AG09309 (cell line): ENCODE results near the gene C18orf54.
"Not testable (repeated sequence)": the region's sequence is repeated elsewhere in the genome, so short reads cannot be mapped to it uniquely, and the experiment has no call there.

Source experiments
- DNase-seq: peaks from one replicate; pipeline ENCODE4 v3.0.0-alpha.2; 2010; ENCODE audit warnings: low read depth
- H3K4me3 ChIP-seq: 2 replicates; pipeline ENCODE4 v1.5.1; 2011; ENCODE audit warnings: mild to moderate bottlenecking, low read depth, low read length, moderate library complexity; ENCODE audit not compliant: control insufficient read depth
- TF ChIP-seq, protein P1 (sequence below): IDR thresholded peaks from 2 replicates; pipeline ENCODE4 v1.5.1; 2011; ENCODE audit warnings: mild to moderate bottlenecking, low read depth, low read length, inconsistent platforms; ENCODE audit not compliant: insufficient read depth, control insufficient read depth; ENCODE audit errors: missing control alignments

C18orf54 gene

DNA sequence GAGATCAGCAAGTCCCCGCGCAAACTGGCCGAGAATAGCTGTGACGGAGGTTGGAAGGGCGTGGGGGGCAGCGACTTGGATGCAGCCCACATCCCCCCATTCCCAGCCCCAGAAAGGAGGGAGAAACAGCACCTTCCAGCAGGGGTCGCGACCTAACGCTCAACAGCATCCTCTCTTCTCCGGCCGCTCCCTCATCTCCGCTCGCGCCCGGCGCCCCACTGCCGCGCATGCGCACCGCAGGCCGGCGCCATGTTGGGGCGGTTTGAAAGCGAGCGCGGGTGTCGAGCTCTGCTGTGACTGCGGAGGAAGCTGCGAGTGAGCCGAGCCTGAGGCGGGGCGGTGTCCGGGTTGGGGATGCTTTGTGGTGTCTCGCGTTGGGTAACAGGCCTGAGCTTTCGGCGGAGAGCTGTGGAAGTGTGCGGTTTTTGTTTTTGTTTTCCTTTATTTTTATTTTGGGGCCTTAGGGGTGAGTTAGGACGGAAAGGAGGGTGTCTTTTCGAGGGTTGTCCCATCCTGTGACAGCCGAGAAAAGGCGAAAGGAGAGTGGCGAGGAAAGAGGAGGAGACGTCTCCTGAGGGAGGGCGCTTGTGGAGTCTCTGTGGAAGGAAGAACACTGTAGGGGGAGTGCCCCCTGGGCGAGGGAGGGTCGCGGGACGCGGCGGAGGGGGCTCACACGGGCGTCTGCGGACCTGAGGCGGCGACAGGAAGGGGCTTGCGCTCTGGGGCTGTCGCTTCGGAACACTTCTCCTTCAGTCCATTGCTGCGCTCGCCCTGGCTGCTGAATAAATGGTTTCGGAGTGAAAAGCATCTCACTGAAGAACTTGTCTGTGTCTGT, at the start of gene C18orf54, which contains the start of gene STARD6:
C18orf54 (plus strand) TSS at position 247 of the 835 bp plus-strand sequence. CDS start 2,667 bp downstream, outside the sequence.
STARD6 (minus strand) TSS at position 199 of the 835 bp plus-strand sequence. CDS start 3,285 bp downstream, outside the sequence.
- DNase-seq, result peak; percentile 42
- TF ChIP-seq, protein P1, sequence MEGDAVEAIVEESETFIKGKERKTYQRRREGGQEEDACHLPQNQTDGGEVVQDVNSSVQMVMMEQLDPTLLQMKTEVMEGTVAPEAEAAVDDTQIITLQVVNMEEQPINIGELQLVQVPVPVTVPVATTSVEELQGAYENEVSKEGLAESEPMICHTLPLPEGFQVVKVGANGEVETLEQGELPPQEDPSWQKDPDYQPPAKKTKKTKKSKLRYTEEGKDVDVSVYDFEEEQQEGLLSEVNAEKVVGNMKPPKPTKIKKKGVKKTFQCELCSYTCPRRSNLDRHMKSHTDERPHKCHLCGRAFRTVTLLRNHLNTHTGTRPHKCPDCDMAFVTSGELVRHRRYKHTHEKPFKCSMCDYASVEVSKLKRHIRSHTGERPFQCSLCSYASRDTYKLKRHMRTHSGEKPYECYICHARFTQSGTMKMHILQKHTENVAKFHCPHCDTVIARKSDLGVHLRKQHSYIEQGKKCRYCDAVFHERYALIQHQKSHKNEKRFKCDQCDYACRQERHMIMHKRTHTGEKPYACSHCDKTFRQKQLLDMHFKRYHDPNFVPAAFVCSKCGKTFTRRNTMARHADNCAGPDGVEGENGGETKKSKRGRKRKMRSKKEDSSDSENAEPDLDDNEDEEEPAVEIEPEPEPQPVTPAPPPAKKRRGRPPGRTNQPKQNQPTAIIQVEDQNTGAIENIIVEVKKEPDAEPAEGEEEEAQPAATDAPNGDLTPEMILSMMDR, result peak; percentile 24
- peak within 1 kb of the TSS; percentile 87 for H3K4me3 ChIP-seq

DNA sequence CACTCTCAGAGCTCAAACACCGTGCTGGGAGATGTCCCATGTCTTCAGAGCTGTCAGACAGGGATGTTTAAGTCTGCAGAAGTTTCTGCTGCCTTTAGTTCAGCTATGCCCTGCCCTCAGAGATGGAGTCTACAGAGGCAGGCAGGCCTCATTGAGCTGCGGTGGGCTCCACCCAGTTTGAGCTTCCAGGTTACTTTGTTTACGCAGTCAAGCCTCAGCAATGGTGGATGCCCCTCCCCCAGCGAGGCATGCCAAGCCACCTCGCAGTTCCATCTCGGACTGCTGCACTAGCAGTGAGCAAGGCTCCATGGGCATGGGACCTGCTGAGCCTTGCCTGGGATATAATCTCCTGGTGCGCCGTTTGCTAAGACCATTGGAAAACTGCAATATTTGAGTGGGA, 48.1 kb upstream of the C18orf54 start:
- H3K4me3 ChIP-seq, DNase-seq: not testable (repeated sequence)

DNA sequence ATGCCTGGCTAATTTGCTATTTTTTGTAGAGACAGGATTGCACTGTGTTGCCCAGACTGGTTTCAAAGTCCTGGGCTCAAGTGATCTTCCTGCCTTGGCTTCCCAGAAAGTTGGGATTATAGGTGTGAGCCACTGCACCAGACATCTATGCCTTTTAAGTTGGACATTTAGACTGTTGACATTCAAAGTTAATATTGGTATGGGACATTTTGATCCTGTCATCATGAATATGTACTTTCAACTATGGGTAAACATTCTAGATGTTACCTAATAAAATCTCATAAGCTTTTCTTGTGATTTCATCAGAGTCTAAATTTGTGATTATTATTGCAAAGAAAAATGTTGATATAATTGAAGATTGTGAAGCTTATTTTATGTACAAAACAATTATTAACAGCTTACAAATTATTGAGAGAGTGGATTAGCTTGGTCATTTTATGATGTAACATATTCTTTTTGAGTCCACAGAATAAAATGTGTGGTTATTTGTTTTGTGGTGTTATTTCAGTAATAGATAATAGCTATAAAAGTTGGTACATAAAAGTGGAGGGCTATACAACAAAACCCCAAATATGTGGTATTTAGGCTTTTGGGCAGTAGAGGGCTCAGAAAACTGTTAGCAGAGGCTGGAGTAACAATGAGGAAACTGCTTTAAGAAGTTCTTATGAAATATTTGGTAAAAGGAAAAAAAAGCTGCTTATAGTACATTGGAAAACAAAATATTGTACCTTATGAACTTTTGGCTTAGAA, 41.5 kb upstream of the C18orf54 start:
- TF ChIP-seq, protein P1, result no peak
- no peak overlapping the region for H3K4me3 ChIP-seq
- no peak for DNase-seq

DNA sequence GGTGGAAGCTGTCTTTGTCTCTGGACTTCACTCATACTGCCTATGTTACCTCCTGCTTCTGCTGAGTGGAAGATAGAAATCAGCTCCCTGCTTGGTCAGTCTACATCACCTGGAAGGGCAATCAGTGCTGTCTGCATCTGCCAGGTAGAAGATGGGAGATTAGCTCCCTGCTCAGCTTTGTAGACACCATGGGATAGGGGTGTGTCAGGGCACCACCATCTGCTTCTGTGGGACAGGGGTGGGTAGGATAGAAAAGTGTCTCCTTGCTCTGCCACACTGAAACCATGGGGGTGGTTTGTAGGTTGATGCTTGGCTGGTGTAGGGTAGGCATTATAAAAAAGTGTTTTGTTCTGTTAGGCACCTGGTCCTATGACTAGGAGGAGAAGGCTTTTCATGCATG, 34.1 kb upstream of the C18orf54 start:
- DNase-seq, result no peak
- TF ChIP-seq, protein P1, result no peak
- no peak overlapping the region for H3K4me3 ChIP-seq

DNA sequence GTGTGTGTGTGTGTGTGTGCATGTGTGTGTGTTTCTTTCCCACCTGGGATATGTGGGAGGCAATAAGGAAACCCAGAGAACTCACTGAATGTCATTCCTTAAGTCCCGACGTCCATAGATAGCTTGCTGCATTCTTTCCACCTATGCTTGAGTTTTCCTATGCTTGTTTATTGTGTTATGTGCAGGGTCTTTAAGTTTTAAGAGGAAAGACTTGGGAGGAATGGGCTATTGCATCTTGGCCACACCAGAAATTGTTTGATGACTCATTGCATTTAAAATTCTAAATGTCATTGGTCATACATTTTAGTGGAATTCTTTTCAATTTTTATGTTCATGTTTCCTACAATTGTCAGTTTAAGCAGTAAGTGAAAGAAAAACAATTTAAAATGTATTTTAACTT, 33.7 kb upstream of the C18orf54 start:
- no peak overlapping the region for H3K4me3 ChIP-seq
- TF ChIP-seq, protein P1, result no peak
- no peak for DNase-seq

DNA sequence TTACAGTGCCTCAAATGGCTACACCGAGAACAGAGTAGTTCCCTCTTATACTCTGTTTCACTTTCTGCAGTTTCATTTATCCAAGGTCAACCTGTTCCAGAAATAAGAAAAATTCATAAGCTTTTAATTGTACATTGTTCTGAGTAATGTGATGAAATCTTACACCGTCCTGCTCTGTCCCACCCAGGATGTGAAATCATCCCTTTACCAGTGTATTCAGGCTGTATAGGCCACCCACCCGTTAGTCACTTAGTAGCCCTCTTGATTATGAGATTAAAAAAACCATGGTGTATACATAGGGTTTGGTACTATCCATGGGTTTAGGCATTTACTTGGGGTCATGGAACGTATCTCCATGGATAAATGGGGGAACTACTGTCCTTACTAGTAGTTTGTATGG, 29.9 kb upstream of the C18orf54 start:
- DNase-seq, result no peak
- H3K4me3 ChIP-seq, result no peak overlapping the region
- TF ChIP-seq, protein P1, result no peak

DNA sequence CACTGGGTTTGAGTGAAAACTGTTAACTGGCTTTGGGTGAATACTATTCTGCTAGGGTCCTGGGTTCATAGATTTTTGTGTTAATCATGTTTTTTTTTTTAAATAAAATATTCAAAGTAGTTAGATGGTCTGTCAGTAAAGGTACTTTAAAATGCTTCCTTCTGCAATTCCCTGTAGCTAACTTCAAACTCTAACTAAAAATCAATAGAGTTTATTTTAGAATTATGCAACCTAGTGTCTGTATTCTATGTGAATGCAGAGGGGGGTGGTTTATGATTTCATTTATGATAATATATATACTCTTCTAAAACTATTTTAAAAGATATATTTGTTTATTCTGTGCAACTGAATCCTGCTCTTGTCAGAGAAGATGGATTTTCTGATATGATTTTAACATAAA, 27.9 kb upstream of the C18orf54 start:
- H3K4me3 ChIP-seq, result no peak overlapping the region
- DNase-seq, result no peak

More for the DNA sequence above, 27.9 kb upstream of the C18orf54 start:
- TF ChIP-seq, protein P1, result no peak
